ENCODE results near the gene PLS3. TPM values are rescaled to one million over a fixed set of nuclear protein-coding genes. Genes with fewer than 3 reads are reported as not detected.

The PLS3 gene
- total and polyA plus RNA-seq, 11 donors: 17.5 to 61.8 (median 36.6) TPM

- H3K4me1 ChIP-seq: peaks cover 0 to 41% (median 8%) of the 10 kb centered on the region in 12 donors
- 14 to 36% (median 23%) methylated on average over 2 of the region's 2 CpGs for WGBS, 4 donors
- peaks cover 0 to 43% (median 0%) of the 10 kb centered on the region in 9 donors for H3K27me3 ChIP-seq
- no peak for TF ChIP-seq POLR2A (IDR thresholded peaks at IDR 0.05)
- no peaks in the 10 kb centered on the region for H3K9me3 ChIP-seq
- DNase-seq: no peak
- peaks cover 0 to 3% (median 0%) of the 10 kb centered on the region in 9 donors for H3K36me3 ChIP-seq
- H3K27ac ChIP-seq: peak overlapping the region in 9 of 12 donors; percentile 28 to 95 (median 91)
- H3K4me3 ChIP-seq: peak overlapping the region in 6 of 12 donors; percentile 71 to 86 (median 80)
- intact Hi-C loops (cut with DNase I): loop anchor here in 9 of 10 donors (5.0 to 10.0 kb wide), 10 partner anchors 51 to 232 kb away; no protein-coding TSS in a partner anchor
- no peak for ATAC-seq
Observed at GRCh38 chrX:115564243-115564642, 3.3 kb downstream of the PLS3 start.

- Histone ChIP-seq H3K27me3 (peaks cover 0 to 31% (median 0%) of the 10 kb centered on the region in 9 donors), H3K4me1 (peaks cover 0 to 40% (median 9%) of the 10 kb centered on the region in 12 donors), H3K36me3 (peaks cover 0 to 3% (median 0%) of the 10 kb centered on the region in 9 donors), H3K9me3 (no peaks in the 10 kb centered on the region), H3K4me3 (no peak overlapping the region), H3K27ac (peak overlapping the region in 1 of 12 donors; percentile 4)
- DNase-seq (no peak), ATAC-seq (no peak)
- intact Hi-C loops (cut with DNase I): loop anchor here in 5 of 10 donors (10.0 kb wide), 4 partner anchors 49 to 231 kb away; no protein-coding TSS in a partner anchor
- WGBS, 4 donors: 14 to 34% (median 25%) methylated on average over 2 of the region's 2 CpGs
- no peak for TF ChIP-seq POLR2A (IDR thresholded peaks at IDR 0.05)
- TF ChIP-seq, protein P1, sequence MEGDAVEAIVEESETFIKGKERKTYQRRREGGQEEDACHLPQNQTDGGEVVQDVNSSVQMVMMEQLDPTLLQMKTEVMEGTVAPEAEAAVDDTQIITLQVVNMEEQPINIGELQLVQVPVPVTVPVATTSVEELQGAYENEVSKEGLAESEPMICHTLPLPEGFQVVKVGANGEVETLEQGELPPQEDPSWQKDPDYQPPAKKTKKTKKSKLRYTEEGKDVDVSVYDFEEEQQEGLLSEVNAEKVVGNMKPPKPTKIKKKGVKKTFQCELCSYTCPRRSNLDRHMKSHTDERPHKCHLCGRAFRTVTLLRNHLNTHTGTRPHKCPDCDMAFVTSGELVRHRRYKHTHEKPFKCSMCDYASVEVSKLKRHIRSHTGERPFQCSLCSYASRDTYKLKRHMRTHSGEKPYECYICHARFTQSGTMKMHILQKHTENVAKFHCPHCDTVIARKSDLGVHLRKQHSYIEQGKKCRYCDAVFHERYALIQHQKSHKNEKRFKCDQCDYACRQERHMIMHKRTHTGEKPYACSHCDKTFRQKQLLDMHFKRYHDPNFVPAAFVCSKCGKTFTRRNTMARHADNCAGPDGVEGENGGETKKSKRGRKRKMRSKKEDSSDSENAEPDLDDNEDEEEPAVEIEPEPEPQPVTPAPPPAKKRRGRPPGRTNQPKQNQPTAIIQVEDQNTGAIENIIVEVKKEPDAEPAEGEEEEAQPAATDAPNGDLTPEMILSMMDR (IDR thresholded peaks at IDR 0.05): no peak
Observed at GRCh38 chrX:115565888-115566287, 4.9 kb downstream of the PLS3 start.

DNA sequence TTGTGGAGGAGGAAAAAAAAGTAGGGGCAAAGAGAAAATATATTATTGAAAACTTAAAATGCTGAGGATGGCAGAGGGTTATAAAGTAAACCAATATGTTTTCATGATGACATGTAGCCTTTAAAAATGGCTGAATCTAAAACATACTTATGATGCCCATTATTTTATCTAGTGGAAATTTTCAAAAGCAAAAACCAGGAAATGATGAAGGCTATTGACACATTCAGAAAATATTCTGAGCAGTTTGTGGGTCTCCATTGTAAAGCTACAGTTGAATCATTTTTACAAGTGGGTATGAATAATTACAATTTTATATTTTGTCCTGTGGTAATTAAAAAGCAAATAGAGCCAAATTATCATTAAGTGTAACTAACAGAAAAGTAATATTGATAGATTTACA, 10.7 kb downstream of the PLS3 start:
- H3K27me3 ChIP-seq: peaks cover 0 to 4% (median 0%) of the 10 kb centered on the region in 9 donors
- DNase-seq (no peak), ATAC-seq (no peak)
- intact Hi-C loops (cut with DNase I): no loop called here
- H3K4me1 ChIP-seq: peaks cover 0 to 33% (median 7%) of the 10 kb centered on the region in 12 donors
- no peaks in the 10 kb centered on the region for H3K9me3 ChIP-seq
- no peak overlapping the region for H3K4me3 ChIP-seq
- peaks cover 0 to 18% (median 0%) of the 10 kb centered on the region in 9 donors for H3K36me3 ChIP-seq
- TF ChIP-seq, protein P1 (IDR thresholded peaks at IDR 0.05): no peak
- TF ChIP-seq POLR2A (IDR thresholded peaks at IDR 0.05): no peak
- peak overlapping the region in 3 of 12 donors; percentile 34 to 63 (median 56) for H3K27ac ChIP-seq

- peaks cover 0 to 33% (median 8%) of the 10 kb centered on the region in 12 donors for H3K4me1 ChIP-seq
- peaks cover 0 to 4% (median 0%) of the 10 kb centered on the region in 9 donors for H3K27me3 ChIP-seq
- H3K36me3 ChIP-seq: peaks cover 0 to 22% (median 0%) of the 10 kb centered on the region in 9 donors
- intact Hi-C loops (cut with DNase I): no loop called here
- WGBS, 4 donors: 6 to 38% (median 31%) methylated on average over 2 of the region's 2 CpGs
- peak overlapping the region in 9 of 12 donors; percentile 20 to 63 (median 51) for H3K27ac ChIP-seq
- no peak for DNase-seq
- no peaks in the 10 kb centered on the region for H3K9me3 ChIP-seq
- TF ChIP-seq POLR2A (IDR thresholded peaks at IDR 0.05): no peak
- TF ChIP-seq, protein P1 (IDR thresholded peaks at IDR 0.05): no peak
- peak in 3 of 4 donors; percentile 34 to 73 (median 69) for ATAC-seq
- no peak overlapping the region for H3K4me3 ChIP-seq
Observed at GRCh38 chrX:115573185-115573584, 12.2 kb downstream of the PLS3 start.
